PC-3 (cell line): ENCODE results near the gene ENTPD2.

ENCODE experiments used
- CTCF ChIP-seq: fragments of 300-600 bp; sonication (generic); conservative IDR thresholded peaks from 2 replicates; pipeline ENCODE4 v1.5.1; 2017; ENCODE audit warnings: antibody characterized with exemption, low read depth, mild to moderate bottlenecking, low read length
- EZH2phosphoT487 ChIP-seq: fragments of 300-600 bp; sonication (generic); IDR thresholded peaks from 2 replicates; pipeline ENCODE4 v1.6.1; 2018; ENCODE audit warnings: mild to moderate bottlenecking, antibody characterized with exemption, low read length, borderline replicate concordance

DNA sequence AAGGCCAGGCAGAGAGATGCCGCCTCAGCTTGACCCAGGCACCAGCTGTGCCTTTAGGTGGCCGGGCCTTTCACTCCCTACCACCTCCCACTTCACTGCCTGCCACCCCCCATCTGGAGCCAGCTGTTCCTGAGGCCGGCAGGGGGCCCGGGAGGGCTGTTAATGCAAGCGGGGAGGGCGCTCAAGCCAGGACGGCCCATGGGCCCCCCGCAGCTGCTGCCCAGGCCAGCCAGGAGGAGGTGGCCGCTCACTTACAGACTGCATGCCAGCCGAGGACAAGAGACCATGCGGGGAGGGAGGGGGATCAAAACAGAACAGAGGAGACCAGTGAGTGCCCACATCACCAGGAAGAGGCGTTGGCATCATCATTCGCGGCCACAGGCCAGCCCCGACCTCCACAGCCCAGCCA lies 30.3 kb downstream of the ENTPD2 start:
- TF ChIP-seq CTCF, result no peak
- no peak for TF ChIP-seq EZH2phosphoT487
